HG03558 (cell line): Measurements from ENCODE around the gene CTNND1.

Source experiments
- ATAC-seq: cut with Tn5 transposase; IDR thresholded peaks from one replicate; pipeline ENCODE4 v1.9.1; 2021; ENCODE audit warnings: moderate number of reproducible peaks; ENCODE audit not compliant: unreplicated experiment; ENCODE audit errors: extremely low read depth

The CTNND1 gene

DNA sequence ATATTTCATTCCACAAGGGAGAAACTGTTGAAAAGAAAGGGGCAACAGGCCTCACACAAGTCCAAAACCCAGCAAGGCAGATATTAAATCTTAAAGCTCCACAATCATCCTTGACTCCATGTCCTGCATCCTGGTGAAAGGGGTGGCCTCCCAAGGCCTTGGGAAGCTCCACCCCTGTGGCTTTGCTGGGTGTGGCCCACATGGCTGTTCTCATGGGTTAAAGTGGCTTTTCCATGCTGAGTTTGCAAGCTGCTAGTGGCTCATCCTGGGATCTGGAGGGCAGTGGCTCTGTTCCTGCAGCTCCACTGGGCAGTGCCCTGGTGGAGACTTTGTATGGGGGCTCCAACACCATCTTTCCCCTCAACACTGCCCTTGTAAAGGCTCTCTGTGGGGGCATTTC is 106.4 kb downstream of the CTNND1 start:
- ATAC-seq, result no peak

DNA sequence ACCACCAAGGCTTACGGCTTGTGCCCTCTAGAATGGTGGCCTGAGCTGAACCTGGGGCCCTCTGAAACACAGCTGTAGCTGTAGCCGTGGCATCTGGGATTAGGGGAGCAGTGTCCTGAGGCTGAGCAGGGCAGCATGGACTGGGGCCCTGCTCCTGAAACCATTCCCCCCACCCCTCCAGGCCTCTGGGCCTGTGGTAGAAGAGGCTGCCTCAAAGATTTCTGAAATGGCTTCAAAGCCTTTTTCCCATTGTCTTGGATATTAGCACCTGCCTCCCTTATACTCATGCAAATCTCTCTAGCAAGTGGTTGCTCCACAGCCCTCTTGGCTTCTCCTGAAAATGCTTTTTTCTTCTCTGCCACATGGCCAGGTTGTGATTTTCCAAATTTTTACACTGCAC is 106.9 kb downstream of the CTNND1 start:
- no peak for ATAC-seq
